ENCODE results near the gene ZNF804B. TPM values are rescaled to one million over a fixed set of nuclear protein-coding genes. Genes with fewer than 3 reads are reported as not detected.

The ZNF804B gene
- total RNA-seq, 1 donor from 2014 or later: not detected

GRCh38 chr7:89133357-89133756 is 373.9 kb downstream of the ZNF804B start:
- no peaks in the 10 kb centered on the region for H3K27me3 Mint-ChIP-seq (ENCODE audit: unreplicated experiment)
- H3K36me3 Mint-ChIP-seq (ENCODE audit: unreplicated experiment): no peaks in the 10 kb centered on the region
- TF ChIP-seq, protein P1, sequence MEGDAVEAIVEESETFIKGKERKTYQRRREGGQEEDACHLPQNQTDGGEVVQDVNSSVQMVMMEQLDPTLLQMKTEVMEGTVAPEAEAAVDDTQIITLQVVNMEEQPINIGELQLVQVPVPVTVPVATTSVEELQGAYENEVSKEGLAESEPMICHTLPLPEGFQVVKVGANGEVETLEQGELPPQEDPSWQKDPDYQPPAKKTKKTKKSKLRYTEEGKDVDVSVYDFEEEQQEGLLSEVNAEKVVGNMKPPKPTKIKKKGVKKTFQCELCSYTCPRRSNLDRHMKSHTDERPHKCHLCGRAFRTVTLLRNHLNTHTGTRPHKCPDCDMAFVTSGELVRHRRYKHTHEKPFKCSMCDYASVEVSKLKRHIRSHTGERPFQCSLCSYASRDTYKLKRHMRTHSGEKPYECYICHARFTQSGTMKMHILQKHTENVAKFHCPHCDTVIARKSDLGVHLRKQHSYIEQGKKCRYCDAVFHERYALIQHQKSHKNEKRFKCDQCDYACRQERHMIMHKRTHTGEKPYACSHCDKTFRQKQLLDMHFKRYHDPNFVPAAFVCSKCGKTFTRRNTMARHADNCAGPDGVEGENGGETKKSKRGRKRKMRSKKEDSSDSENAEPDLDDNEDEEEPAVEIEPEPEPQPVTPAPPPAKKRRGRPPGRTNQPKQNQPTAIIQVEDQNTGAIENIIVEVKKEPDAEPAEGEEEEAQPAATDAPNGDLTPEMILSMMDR (IDR thresholded peaks at IDR 0.05): no peak
- no peak overlapping the region for H3K27ac Mint-ChIP-seq (ENCODE audit: unreplicated experiment)
- H3K9me3 Mint-ChIP-seq (ENCODE audit: unreplicated experiment): no peaks in the 10 kb centered on the region
- DNase-seq (ENCODE audit: extremely low spot score, unreplicated experiment): no peak
- H3K4me3 Mint-ChIP-seq (ENCODE audit: unreplicated experiment): no peak overlapping the region
- no peaks in the 10 kb centered on the region for H3K4me1 Mint-ChIP-seq (ENCODE audit: unreplicated experiment)

DNA sequence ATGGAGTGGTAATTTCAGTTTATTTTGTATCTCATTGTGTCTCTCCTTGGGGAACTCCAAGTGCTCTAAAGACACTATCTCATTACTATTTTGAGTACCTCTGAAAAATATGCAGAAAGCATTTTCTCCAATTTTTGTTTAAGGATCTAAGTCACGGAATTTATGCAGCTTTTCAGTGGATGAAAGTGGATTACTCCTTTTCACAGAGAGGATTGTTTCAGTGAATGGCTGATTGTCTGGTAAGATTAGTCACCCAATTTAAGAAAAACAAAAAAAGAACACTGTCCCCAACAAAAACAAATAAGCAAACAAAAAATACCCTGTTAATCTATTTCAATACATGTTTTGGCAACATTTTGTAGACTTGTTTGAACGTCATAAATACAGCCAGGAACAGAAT is 374.3 kb downstream of the ZNF804B start:
- Mint-ChIP-seq H3K4me1 (ENCODE audit: unreplicated experiment) (no peaks in the 10 kb centered on the region), H3K27me3 (ENCODE audit: unreplicated experiment) (no peaks in the 10 kb centered on the region), H3K9me3 (ENCODE audit: unreplicated experiment) (no peaks in the 10 kb centered on the region), H3K4me3 (ENCODE audit: unreplicated experiment) (no peak overlapping the region), H3K27ac (ENCODE audit: unreplicated experiment) (no peak overlapping the region), H3K36me3 (ENCODE audit: unreplicated experiment) (no peaks in the 10 kb centered on the region)
- TF ChIP-seq, protein P1 (IDR thresholded peaks at IDR 0.05): no peak
- DNase-seq (ENCODE audit: extremely low spot score, unreplicated experiment): no peak

DNA sequence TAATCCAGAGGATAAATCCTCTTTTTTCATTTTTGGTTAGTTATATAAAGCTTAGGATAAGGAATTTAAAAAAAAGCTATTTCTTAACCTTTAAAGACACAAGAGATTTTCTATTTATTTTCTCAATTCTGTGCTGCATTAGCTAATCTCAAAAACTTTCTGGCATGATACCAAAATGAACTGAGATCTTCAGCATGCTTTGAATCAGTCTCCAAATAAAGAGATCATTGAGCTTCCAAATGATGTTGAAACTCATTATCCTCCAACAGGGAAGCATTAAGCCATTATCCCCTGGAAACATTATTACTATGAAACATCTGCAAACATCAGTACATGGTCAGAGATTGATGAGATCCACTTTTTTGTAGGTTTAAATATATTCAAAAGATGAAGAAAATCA is 386.3 kb downstream of the ZNF804B start:
- TF ChIP-seq, protein P1 (IDR thresholded peaks at IDR 0.05): no peak
- Mint-ChIP-seq H3K27me3 (ENCODE audit: unreplicated experiment) (no peaks in the 10 kb centered on the region), H3K4me3 (ENCODE audit: unreplicated experiment) (no peak overlapping the region), H3K36me3 (ENCODE audit: unreplicated experiment) (no peaks in the 10 kb centered on the region), H3K27ac (ENCODE audit: unreplicated experiment) (no peak overlapping the region), H3K4me1 (ENCODE audit: unreplicated experiment) (no peaks in the 10 kb centered on the region), H3K9me3 (ENCODE audit: unreplicated experiment) (peaks cover 5% of the 10 kb centered on the region)
- DNase-seq (ENCODE audit: extremely low spot score, unreplicated experiment): no peak

- no peaks in the 10 kb centered on the region for H3K9me3 Mint-ChIP-seq (ENCODE audit: unreplicated experiment)
- no peak overlapping the region for H3K27ac Mint-ChIP-seq (ENCODE audit: unreplicated experiment)
- H3K27me3 Mint-ChIP-seq (ENCODE audit: unreplicated experiment): no peaks in the 10 kb centered on the region
- TF ChIP-seq, protein P1 (IDR thresholded peaks at IDR 0.05): no peak
- no peak for DNase-seq (ENCODE audit: extremely low spot score, unreplicated experiment)
- no peaks in the 10 kb centered on the region for H3K36me3 Mint-ChIP-seq (ENCODE audit: unreplicated experiment)
- no peaks in the 10 kb centered on the region for H3K4me1 Mint-ChIP-seq (ENCODE audit: unreplicated experiment)
- no peak overlapping the region for H3K4me3 Mint-ChIP-seq (ENCODE audit: unreplicated experiment)
Observed at GRCh38 chr7:89160107-89160506, 400.6 kb downstream of the ZNF804B start.

DNA sequence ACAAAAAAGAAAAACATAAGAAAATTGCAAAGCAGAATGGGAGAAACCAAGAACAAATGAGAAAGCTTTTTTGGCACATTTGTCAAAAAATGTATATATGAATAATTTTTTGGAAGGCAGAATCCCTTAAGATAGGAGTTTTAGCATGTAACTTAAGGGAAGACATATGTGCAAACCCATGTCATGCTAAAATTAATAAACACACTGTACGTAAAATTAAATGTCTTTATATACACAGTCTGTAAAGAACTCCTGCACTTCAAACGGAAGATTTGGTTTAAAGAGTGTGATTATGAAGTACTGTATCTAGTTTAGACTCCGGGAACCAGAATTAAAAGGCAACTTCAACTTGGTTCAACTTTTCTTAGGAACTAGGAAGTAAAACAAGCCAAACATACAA is 405.9 kb downstream of the ZNF804B start:
- Mint-ChIP-seq H3K4me3 (ENCODE audit: unreplicated experiment) (no peak overlapping the region), H3K9me3 (ENCODE audit: unreplicated experiment) (peaks cover 3% of the 10 kb centered on the region), H3K4me1 (ENCODE audit: unreplicated experiment) (no peaks in the 10 kb centered on the region), H3K27ac (ENCODE audit: unreplicated experiment) (no peak overlapping the region), H3K36me3 (ENCODE audit: unreplicated experiment) (no peaks in the 10 kb centered on the region), H3K27me3 (ENCODE audit: unreplicated experiment) (no peaks in the 10 kb centered on the region)
- DNase-seq (ENCODE audit: extremely low spot score, unreplicated experiment): no peak
- TF ChIP-seq, protein P1 (IDR thresholded peaks at IDR 0.05): no peak
